CD4-positive, alpha-beta T cell treated with Interleukin-21 for 1 hour (primary cell): ENCODE data around the gene RNLS.
"Not testable (repeated sequence)": the region's sequence is repeated elsewhere in the genome, so short reads cannot be mapped to it uniquely, and the experiment has no call there.

Source experiments
- DNase-seq: peaks from one replicate; pipeline ENCODE4 v3.0.0-alpha.2; 2020

The RNLS gene

GRCh38 chr10:88332503-88333247 is 250.4 kb downstream of the RNLS start:
- no peak for DNase-seq

- DNase-seq: no peak
These were observed 252.9 kb downstream of the RNLS start for GRCh38 chr10:88330174-88330573.

DNA sequence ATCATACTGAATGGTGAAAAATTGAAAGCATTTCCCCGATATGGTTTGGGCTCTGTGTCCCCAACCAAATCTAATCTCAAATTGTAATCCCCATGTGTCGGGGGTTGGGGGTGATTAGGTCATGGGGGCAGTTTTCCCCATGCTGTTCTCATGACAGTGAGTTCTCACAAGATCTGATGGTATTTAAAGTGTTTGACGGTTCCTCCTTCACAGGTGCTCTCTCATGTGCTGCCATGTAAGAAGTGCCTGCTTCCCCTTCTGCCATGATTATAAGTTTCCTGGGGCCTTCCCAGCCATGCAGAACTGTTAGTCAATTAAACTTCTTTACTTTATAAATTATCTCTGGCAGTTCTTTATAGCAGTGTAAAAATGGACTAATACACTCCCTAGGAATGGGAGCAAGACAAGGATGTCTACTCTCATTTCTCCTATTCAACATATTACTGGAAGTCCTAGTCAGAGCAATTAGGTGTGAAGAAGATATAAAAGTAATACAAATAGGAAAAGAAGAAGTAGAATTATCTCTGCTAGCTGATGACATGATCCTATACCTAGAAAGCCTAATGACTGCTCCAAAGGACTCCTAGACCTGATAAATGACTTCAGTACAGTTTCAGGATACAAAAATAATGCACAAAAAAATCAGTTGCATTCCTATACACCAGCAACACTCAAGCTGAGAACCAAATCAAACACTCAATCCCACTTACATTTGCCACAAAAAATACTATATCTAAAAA is 260.6 kb downstream of the RNLS start:
- no peak for DNase-seq

- no peak for DNase-seq
These were observed 263.1 kb downstream of the RNLS start for GRCh38 chr10:88319960-88320517.

- DNase-seq: no peak
These were observed 264.3 kb downstream of the RNLS start for GRCh38 chr10:88318803-88319202.

DNA sequence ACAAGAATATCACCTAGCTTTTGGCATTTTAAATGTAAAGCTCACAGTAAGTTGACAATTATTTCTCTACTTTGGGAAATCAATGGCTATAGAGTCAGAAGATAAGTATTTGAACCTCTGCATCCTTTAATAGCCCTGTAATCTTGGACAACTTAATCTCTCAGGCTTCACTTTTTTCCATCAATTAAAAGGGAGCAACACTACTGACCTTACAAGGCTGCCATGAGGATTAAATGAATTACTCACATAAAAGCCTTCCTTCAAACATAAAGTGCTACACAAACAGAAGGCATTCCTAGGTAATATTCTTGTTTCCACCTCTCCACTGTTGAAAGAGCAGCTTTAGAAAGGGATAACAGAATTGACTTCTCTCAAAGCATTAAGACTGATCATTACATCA is 266.0 kb downstream of the RNLS start:
- DNase-seq: no peak

GRCh38 chr10:88316292-88316861 is 266.7 kb downstream of the RNLS start:
- DNase-seq: no peak

GRCh38 chr10:88315755-88316154 is 267.4 kb downstream of the RNLS start:
- DNase-seq: no peak

GRCh38 chr10:88314362-88314761 is 268.8 kb downstream of the RNLS start:
- DNase-seq: no peak

DNA sequence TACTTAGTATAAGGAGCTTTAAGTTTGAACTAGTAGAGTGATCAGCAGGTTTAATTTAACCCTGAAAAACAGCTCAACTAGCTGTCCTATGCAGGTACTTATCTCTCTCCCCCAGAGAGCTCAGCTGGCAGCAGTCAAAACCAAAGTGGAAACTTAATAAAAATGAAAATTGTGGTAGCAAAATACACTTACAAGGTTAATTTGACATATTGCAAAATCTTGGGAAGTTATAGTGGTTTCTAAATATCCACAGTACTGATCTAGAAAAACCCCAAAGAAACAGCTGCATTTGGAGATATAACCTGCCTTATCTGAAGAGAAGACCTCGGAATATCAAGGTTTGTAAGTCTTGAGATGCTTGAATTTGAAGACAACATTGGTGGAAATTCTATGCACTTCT is 269.2 kb downstream of the RNLS start:
- no peak for DNase-seq

DNA sequence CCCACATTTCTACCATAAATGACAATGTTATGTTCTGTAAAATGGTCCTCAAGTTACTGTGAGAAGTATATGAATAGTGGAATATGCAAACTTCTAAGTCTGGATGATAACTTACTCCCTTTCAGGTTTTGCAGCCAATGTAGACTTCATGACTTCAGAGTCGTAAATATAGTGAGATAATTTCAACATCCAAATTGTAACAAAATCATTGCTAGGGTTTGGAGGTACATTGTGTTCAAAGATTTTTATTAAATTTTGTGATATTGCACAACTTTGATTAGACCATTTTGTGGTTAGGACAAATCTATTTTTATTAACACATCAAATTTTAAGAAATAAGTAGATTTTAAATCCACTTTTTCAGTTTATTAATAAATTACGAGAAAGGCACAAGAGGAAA is 270.3 kb downstream of the RNLS start:
- DNase-seq: no peak

DNA sequence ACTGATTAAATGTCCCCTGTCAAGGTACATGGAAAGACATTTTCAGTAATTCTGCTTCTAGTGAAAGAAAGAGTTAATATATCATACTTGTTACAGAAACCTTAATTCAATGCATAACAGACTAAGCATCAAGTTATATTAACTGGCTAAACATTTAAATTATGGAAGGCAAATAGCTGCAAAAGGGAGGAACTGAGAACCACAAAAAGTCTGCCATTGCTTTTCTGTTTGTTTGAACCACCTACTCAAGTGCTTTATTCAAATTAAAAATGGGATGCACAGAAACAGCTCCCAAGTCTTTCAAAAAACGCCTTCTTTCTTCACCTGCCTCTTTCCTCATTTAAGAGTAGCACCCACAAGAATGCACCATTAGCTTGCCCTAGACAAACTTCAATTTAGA is 271.9 kb downstream of the RNLS start:
- DNase-seq: no peak

GRCh38 chr10:88309365-88309764 is 273.8 kb downstream of the RNLS start:
- no peak for DNase-seq

DNA sequence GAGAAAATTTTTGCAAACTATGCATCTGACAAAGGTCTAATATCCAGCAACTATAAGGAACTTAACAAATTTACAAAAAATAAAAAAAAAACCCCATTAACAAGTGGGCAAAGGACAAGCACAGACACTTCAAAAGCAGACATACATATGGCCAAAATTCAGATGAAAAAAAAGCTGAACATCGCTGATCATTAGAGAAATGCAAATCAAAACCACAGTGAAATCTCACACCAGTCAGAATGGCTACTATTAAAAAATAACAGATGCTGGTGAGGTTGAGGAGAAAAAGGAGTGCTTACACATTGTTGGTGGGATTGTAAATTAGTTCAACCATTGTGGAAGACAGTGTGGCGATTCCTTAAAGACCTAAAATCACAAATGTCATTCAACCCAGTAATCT is 274.8 kb downstream of the RNLS start:
- not testable (repeated sequence) for DNase-seq

GRCh38 chr10:88299787-88300186 is 283.3 kb downstream of the RNLS start:
- no peak for DNase-seq

DNA sequence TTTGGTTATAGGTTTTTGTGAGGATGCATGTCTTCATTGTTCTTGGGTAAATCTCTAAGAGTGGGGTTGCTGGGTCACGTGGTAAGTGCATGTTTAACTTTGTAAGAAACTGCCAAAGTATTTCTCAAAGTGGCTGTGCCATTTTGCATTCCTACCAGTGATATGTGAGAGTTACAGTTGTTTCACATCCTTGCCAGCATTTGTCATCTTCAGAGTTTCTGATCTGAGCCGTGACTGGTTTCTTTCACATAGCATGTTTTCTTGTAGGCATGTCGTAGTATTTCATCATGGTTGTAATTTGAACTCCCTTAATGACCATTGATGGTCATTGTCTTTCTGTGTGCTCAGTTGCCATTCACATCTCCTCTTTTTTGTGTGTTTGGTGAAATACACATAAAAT is 286.0 kb downstream of the RNLS start:
- no peak for DNase-seq

- no peak for DNase-seq
These were observed 289.4 kb downstream of the RNLS start for GRCh38 chr10:88293651-88294230.

GRCh38 chr10:88293073-88293472 is 290.0 kb downstream of the RNLS start:
- no peak for DNase-seq

- DNase-seq: no peak
These were observed 291.0 kb downstream of the RNLS start for GRCh38 chr10:88292185-88292514.

- no peak for DNase-seq
These were observed 291.6 kb downstream of the RNLS start for GRCh38 chr10:88291289-88292184.

DNA sequence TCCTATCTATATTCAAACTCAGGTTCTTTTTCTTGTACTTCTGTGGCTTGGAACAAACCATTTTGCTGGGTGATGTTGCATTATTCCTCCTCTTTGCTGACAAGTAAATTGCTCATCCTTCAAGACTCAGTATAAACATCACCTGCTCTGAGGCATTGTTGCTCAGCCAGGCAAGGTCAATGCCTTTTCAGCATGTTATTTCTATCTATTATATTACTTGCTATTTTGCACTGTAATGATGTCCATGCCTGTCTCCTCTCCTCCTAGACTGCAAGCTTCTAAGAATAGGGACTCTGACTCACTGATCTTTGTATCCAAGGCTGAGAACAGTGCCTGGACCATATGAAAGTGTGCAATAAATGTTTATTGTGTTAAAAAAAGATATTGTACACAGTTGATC is 293.8 kb downstream of the RNLS start:
- DNase-seq: no peak

DNA sequence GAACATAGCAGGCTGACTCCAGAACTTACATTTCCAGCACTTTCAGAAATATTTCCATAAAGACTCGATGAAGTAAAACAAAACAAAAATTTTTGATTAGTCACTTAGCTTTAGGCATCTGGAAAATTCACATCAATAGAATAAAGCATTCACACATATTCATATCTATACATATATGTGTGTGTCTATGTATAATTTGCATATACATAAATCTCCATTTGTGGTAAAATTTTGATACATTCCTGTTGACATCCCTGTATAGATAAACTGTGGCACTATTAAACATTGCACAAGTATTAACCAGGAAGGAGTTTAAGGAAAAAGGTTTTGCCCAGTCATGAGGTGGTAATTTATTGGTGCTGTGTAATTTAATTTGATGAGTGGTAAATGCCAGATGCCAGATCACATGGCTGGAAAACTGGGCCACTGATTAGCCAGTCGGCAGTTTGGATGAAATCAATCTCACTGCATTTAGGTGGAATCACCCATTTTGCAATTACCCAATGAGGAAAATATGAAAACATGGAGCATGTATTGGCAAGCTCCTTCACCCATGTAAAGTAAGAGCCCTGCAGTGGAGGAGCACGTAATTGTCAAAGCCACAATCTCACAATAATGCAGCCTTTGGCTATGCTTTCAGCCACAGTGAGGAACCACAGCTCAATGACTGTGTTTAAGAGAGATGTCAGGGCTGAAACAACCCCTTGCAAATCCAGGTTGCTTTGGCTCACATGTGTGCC is 294.6 kb downstream of the RNLS start:
- DNase-seq: no peak
